ENCODE results near the gene VIM.

Gene VIM

DNA sequence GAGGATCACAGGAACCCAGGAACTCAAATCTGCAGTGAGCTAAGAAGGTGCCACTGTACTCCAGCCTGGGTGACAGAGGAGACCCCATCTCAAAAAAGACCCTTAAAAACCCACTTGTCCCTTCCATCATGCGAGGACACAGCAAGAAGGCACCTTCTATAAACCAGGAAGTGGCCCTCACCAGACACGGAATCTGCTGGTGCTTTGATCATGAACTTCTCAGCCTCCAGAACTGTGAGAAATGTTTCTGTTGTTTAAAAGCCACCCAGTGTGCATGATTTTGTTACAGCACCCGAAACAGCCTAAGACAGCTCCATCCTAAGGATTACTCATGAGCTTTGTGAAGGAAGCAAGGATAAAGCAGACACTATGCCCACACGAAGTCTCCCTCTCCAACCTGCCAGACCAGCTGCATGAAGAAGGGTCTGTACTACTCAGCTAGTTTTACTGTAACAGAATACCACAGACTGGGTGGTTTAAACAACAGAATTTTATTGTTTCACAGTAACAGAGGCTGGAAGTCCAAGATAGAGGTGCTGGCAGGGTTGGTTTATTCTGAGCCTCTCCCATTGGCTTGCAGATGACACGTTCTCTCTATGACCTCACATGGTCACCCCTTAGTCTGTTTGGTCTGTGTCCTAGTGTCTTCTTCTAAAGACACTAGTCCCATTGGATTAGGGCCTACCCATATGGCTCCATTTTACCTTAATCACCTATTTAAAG is 13.7 kb downstream of the VIM start:
- Histone ChIP-seq H3K27me3 (ENCODE audit: control insufficient read depth, insufficient read depth, low read length) (no peaks in the 10 kb centered on the region), H3K79me2 (no peaks in the 10 kb centered on the region), H3K4me1 (no peaks in the 10 kb centered on the region), H3K9ac (no peak overlapping the region), H3K36me3 (ENCODE audit: control insufficient read depth, insufficient read depth, low read length) (no peaks in the 10 kb centered on the region), H3K4me2 (ENCODE audit: low read length) (no peak overlapping the region), H3K9me3 (ENCODE audit: control insufficient read depth, low read length) (no peaks in the 10 kb centered on the region), H3K4me3 (ENCODE audit: low read depth, low read length) (no peak overlapping the region), H2AFZ (no peak overlapping the region), H3K27ac (no peak overlapping the region)
- TF ChIP-seq, protein P1, sequence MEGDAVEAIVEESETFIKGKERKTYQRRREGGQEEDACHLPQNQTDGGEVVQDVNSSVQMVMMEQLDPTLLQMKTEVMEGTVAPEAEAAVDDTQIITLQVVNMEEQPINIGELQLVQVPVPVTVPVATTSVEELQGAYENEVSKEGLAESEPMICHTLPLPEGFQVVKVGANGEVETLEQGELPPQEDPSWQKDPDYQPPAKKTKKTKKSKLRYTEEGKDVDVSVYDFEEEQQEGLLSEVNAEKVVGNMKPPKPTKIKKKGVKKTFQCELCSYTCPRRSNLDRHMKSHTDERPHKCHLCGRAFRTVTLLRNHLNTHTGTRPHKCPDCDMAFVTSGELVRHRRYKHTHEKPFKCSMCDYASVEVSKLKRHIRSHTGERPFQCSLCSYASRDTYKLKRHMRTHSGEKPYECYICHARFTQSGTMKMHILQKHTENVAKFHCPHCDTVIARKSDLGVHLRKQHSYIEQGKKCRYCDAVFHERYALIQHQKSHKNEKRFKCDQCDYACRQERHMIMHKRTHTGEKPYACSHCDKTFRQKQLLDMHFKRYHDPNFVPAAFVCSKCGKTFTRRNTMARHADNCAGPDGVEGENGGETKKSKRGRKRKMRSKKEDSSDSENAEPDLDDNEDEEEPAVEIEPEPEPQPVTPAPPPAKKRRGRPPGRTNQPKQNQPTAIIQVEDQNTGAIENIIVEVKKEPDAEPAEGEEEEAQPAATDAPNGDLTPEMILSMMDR (IDR thresholded peaks at IDR 0.05), result no peak

GRCh38 chr10:17244700-17245365 is 16.8 kb downstream of the VIM start:
- Histone ChIP-seq H3K9me3 (ENCODE audit: control insufficient read depth, low read length) (no peaks in the 10 kb centered on the region), H3K4me1 (no peaks in the 10 kb centered on the region), H3K79me2 (no peaks in the 10 kb centered on the region), H3K27me3 (ENCODE audit: control insufficient read depth, insufficient read depth, low read length) (no peaks in the 10 kb centered on the region), H3K9ac (no peak overlapping the region), H3K36me3 (ENCODE audit: control insufficient read depth, insufficient read depth, low read length) (no peaks in the 10 kb centered on the region), H2AFZ (no peak overlapping the region), H3K27ac (no peak overlapping the region), H3K4me2 (ENCODE audit: low read length) (no peak overlapping the region), H3K4me3 (ENCODE audit: low read depth, low read length) (no peak overlapping the region)
- TF ChIP-seq, protein P1 (IDR thresholded peaks at IDR 0.05), result no peak

DNA sequence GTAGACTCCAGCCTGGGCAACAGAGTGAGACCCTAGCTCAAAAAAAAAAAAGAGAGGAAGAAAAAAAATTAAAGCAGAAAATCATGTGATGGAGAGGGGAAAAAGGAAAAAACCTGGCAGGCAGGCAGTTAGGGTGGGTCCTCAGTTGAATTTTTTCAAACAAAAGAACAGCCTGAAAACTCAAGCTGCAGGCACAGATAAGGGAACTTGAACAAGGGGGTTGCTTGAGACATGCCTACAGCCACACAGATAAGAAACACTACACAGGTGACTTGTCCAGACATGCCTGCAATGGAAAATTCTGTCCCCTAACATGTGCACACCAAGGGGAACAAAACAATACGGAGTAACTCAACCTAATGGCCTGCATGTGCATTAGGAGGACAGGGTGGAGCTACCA is 19.2 kb downstream of the VIM start:
- no peak overlapping the region for H2AFZ ChIP-seq
- TF ChIP-seq, protein P1 (IDR thresholded peaks at IDR 0.05), result no peak
- no peak overlapping the region for H3K4me3 ChIP-seq (ENCODE audit: low read depth, low read length)
- no peaks in the 10 kb centered on the region for H3K9me3 ChIP-seq (ENCODE audit: control insufficient read depth, low read length)
- H3K27me3 ChIP-seq (ENCODE audit: control insufficient read depth, insufficient read depth, low read length), result no peaks in the 10 kb centered on the region
- no peaks in the 10 kb centered on the region for H3K36me3 ChIP-seq (ENCODE audit: control insufficient read depth, insufficient read depth, low read length)
- H3K4me2 ChIP-seq (ENCODE audit: low read length), result no peak overlapping the region
- H3K4me1 ChIP-seq, result no peaks in the 10 kb centered on the region
- no peak overlapping the region for H3K9ac ChIP-seq
- no peak overlapping the region for H3K27ac ChIP-seq
- no peaks in the 10 kb centered on the region for H3K79me2 ChIP-seq

- TF ChIP-seq, protein P1 (IDR thresholded peaks at IDR 0.05), result no peak
- Histone ChIP-seq H3K36me3 (ENCODE audit: control insufficient read depth, insufficient read depth, low read length) (no peaks in the 10 kb centered on the region), H3K4me1 (no peaks in the 10 kb centered on the region), H3K9me3 (ENCODE audit: control insufficient read depth, low read length) (no peaks in the 10 kb centered on the region), H2AFZ (no peak overlapping the region), H3K27me3 (ENCODE audit: control insufficient read depth, insufficient read depth, low read length) (no peaks in the 10 kb centered on the region), H3K4me2 (ENCODE audit: low read length) (no peak overlapping the region), H3K9ac (no peak overlapping the region), H3K4me3 (ENCODE audit: low read depth, low read length) (no peak overlapping the region), H3K27ac (no peak overlapping the region), H3K79me2 (no peaks in the 10 kb centered on the region)
Measured at GRCh38 chr10:17248964-17249363, 20.9 kb downstream of the VIM start.

All from parathyroid adenoma (tissue), 2 donors.